HFF-Myc (cell line): ENCODE data around the gene SLC25A10.

ENCODE experiments used
- DNase-seq: peaks from one replicate; pipeline ENCODE4 v3.0.0-alpha.2; 2011; ENCODE audit warnings: low read depth; ENCODE audit errors: extremely low read depth
- H3K4me3 ChIP-seq: replicated peaks from 2 replicates; pipeline ENCODE4 v1.5.1; 2011; ENCODE audit warnings: low read depth, mild to moderate bottlenecking, control low read depth, low read length
- TF ChIP-seq, protein P1 (sequence below): IDR thresholded peaks from 2 replicates; pipeline ENCODE4 v1.5.1; 2012; ENCODE audit warnings: mild to moderate bottlenecking, low read depth, low read length, control low read depth; ENCODE audit errors: missing control alignments

The SLC25A10 gene

DNA sequence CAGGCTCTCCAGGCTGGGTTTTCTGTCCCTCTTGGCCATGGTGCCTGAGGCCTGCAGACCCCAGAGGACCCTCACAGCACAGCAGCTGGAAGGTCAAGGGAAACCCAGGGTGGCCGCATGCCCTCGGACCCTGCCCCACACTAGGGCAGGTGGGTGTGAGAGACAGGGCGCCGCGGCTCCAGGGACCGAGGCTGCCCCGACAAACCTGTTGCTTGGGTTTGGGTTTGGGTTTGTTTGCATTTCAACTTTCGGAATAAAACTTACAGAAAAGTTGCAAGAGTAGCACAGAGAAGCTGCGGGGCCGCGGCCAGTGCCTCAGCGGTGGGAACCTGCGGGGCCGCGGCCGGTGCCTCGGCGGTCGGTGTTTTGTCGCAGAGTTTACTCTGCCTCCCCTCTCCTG lies 20.5 kb upstream of the SLC25A10 start:
- H3K4me3 ChIP-seq: no peak overlapping the region
- TF ChIP-seq, protein P1, sequence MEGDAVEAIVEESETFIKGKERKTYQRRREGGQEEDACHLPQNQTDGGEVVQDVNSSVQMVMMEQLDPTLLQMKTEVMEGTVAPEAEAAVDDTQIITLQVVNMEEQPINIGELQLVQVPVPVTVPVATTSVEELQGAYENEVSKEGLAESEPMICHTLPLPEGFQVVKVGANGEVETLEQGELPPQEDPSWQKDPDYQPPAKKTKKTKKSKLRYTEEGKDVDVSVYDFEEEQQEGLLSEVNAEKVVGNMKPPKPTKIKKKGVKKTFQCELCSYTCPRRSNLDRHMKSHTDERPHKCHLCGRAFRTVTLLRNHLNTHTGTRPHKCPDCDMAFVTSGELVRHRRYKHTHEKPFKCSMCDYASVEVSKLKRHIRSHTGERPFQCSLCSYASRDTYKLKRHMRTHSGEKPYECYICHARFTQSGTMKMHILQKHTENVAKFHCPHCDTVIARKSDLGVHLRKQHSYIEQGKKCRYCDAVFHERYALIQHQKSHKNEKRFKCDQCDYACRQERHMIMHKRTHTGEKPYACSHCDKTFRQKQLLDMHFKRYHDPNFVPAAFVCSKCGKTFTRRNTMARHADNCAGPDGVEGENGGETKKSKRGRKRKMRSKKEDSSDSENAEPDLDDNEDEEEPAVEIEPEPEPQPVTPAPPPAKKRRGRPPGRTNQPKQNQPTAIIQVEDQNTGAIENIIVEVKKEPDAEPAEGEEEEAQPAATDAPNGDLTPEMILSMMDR: no peak
- DNase-seq: no peak

DNA sequence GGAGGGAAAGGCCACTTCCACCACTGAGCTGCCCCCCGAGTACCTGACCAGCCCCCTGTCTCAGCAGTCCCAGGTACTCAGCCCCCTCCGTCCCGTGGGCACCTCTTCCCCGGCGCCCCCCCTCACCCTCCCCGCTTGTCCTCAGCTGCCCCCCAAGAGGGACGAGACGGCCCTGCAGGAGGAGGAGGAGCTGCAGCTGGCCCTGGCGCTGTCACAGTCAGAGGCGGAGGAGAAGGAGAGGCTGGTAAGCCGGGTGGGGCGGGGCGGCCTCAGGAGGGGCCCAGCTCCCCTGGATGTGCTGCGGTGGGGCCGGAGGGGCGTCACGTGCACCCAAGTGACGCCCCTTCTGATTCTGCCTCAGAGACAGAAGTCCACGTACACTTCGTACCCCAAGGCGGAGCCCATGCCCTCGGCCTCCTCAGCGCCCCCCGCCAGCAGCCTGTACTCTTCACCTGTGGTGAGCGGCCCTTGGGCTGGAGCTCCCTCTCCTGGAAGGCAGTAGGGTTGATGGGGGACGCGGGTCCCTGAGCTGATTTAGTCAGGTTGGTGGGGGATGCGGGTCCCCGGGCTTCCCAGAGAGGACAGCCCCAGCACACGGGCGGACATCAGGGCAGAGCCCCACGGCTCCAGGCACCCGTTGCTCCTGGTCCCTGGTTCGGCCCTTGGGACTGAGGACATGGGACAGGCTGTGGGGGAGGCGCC lies 18.4 kb upstream of the SLC25A10 start:
- TF ChIP-seq, protein P1: no peak
- no peak overlapping the region for H3K4me3 ChIP-seq
- DNase-seq: no peak

DNA sequence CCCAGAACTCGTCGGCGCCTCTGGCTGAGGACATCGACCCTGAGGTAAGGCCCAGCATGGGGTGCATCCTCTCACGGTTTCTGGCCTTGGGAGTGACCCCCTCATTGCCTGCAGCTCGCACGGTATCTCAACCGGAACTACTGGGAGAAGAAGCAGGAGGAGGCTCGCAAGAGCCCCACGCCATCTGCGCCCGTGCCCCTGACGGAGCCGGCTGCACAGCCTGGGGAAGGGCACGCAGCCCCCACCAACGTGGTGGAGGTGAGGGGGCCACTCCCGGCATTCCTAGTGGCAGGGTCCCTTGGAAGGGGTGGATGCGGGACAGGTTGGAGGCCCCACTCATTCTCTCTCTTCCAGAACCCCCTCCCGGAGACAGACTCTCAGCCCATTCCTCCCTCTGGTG lies 17.3 kb upstream of the SLC25A10 start:
- TF ChIP-seq, protein P1: no peak
- H3K4me3 ChIP-seq: no peak overlapping the region
- DNase-seq: no peak

DNA sequence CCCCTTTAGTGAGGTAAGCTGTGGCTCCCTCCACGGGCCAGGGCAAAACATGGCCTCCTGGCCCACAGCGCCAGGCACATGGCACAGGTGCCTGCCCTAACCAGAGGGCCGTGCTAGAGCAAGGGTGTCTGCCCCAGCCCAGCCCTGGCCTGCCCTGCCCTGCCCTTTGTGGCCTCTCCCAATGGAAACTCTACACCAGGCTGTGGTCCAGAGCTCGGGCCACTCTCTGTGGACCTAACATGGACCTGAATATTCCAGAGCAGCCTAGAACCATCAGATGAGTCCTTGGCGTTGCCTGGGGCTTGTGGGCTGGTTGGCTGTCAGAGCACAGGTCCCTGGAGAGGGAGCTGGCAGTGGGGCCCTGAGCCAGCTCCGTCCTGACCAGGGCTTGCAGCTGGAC lies 16.9 kb upstream of the SLC25A10 start:
- H3K4me3 ChIP-seq: no peak overlapping the region
- TF ChIP-seq, protein P1: no peak
- no peak for DNase-seq

DNA sequence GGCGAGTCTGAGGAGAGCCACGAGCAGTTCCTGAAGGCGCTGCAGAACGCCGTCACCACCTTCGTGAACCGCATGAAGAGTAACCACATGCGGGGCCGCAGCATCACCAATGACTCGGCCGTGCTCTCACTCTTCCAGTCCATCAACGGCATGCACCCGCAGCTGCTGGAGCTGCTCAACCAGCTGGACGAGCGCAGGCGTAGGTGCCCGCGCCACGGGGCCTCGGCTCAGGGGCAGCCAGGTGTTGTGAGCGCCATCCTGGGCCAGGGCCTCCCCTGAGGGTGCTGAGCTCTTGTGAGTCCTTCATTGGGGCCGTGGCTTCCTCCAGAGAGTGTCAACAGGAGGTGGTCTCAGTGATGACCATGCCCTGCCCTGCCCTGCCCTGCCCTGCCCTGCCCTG lies 16.3 kb upstream of the SLC25A10 start:
- no peak for DNase-seq
- TF ChIP-seq, protein P1: no peak
- H3K4me3 ChIP-seq: no peak overlapping the region

DNA sequence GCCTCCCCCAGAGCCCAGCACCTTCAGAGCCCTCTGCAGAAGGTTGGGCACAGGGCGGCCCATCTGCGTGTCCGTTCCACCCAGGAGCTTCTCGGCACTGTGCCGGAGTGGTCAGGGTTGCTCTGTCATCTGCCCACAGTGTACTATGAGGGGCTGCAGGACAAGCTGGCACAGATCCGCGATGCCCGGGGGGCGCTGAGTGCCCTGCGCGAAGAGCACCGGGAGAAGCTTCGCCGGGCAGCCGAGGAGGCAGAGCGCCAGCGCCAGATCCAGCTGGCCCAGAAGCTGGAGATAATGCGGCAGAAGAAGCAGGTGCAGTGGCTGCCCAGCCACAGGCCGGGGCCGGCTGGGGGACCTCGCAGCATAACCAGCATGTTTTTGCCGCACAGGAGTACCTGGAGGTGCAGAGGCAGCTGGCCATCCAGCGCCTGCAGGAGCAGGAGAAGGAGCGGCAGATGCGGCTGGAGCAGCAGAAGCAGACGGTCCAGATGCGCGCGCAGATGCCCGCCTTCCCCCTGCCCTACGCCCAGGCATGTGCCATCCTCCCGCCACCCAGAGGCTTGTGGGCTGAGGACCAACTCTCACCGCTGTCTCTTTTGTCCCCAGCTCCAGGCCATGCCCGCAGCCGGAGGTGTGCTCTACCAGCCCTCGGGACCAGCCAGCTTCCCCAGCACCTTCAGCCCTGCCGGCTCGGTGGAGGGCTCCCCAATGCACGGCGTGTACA lies 15.7 kb upstream of the SLC25A10 start:
- no peak overlapping the region for H3K4me3 ChIP-seq
- TF ChIP-seq, protein P1: no peak
- DNase-seq: no peak
